Stimulated activated CD8-positive, alpha-beta memory T cell treated with anti-CD3 and anti-CD28 coated beads, Interleukin-2, amount 100 ng/mL, for 1 hour (primary cell): ENCODE data around the gene ANKFN1.
"Not testable (repeated sequence)": the region's sequence is repeated elsewhere in the genome, so short reads cannot be mapped to it uniquely, and the experiment has no call there.

Experiments used
- DNase-seq, 2 donors: peaks; one replicate each; pipeline ENCODE4 v3.0.0-alpha.2; 2020; ENCODE audit warnings: low read depth in 2 of 2

The ANKFN1 gene

GRCh38 chr17:56288786-56289185, 135.5 kb downstream of the ANKFN1 start:
- DNase-seq, result not testable (repeated sequence)

GRCh38 chr17:56289321-56289720, 136.0 kb downstream of the ANKFN1 start:
- no peak for DNase-seq

GRCh38 chr17:56290101-56290801, 137.0 kb downstream of the ANKFN1 start:
- no peak for DNase-seq

- no peak for DNase-seq
Observed at GRCh38 chr17:56290802-56291118, 137.5 kb downstream of the ANKFN1 start.

GRCh38 chr17:56291226-56291805, 138.0 kb downstream of the ANKFN1 start:
- DNase-seq, result no peak

GRCh38 chr17:56292010-56292409, 138.7 kb downstream of the ANKFN1 start:
- DNase-seq, result no peak

- DNase-seq, result no peak
Observed at GRCh38 chr17:56292578-56292977, 139.3 kb downstream of the ANKFN1 start.

GRCh38 chr17:56297184-56297583, 143.9 kb downstream of the ANKFN1 start:
- DNase-seq, result no peak

- DNase-seq, result no peak
Observed at GRCh38 chr17:56298846-56299245, 145.6 kb downstream of the ANKFN1 start.

GRCh38 chr17:56300144-56300543, 146.9 kb downstream of the ANKFN1 start:
- DNase-seq, result no peak

- DNase-seq, result no peak
Observed at GRCh38 chr17:56305007-56305406, 151.7 kb downstream of the ANKFN1 start.

- DNase-seq, result no peak
Observed at GRCh38 chr17:56309897-56310296, 156.6 kb downstream of the ANKFN1 start.

- no peak for DNase-seq
Observed at GRCh38 chr17:56310782-56311181, 157.5 kb downstream of the ANKFN1 start.

- DNase-seq, result no peak
Observed at GRCh38 chr17:56313201-56313600, 159.9 kb downstream of the ANKFN1 start.

- no peak for DNase-seq
Observed at GRCh38 chr17:56314026-56314425, 160.8 kb downstream of the ANKFN1 start.

GRCh38 chr17:56314984-56315602, 161.8 kb downstream of the ANKFN1 start:
- DNase-seq, result no peak

- DNase-seq, result no peak
Observed at GRCh38 chr17:56316604-56317003, 163.3 kb downstream of the ANKFN1 start.

GRCh38 chr17:56317351-56318208, 164.3 kb downstream of the ANKFN1 start:
- DNase-seq, result no peak

- DNase-seq, result no peak
Observed at GRCh38 chr17:56319531-56319930, 166.3 kb downstream of the ANKFN1 start.

GRCh38 chr17:56320443-56320842, 167.2 kb downstream of the ANKFN1 start:
- no peak for DNase-seq

- DNase-seq, result no peak
Observed at GRCh38 chr17:56322991-56323390, 169.7 kb downstream of the ANKFN1 start.

GRCh38 chr17:56324676-56325075, 171.4 kb downstream of the ANKFN1 start:
- DNase-seq, result no peak
